Left cardiac atrium (tissue), 4 donors: ENCODE data around the gene TPCN2. TPM values are rescaled to one million over a fixed set of nuclear protein-coding genes. Genes with fewer than 3 reads are reported as not detected.

Experiments used
- ATAC-seq, 2 donors: fragments of 200-7000 bp; cut with Tn5 transposase; one replicate each; pipeline ENCODE4 v1.9.1; 2020; ENCODE audit warnings: mild to moderate bottlenecking in 2 of 2, moderate library complexity in 2 of 2
- DNase-seq: peaks from one replicate; pipeline ENCODE4 v3.0.0-alpha.2; 2020
- intact Hi-C, 2 donors: fragments of 100-400 bp; cut with DNase I; formaldehyde crosslinking; loops; one replicate each; pipeline versions ENCODE4 v1.14.1 to v1.15.1; 2022 to 2023
- total RNA-seq, 2 donors: library from RNA; stranded (reverse); fragmentation: NEBNext Ultra II Directional; extraction: Animal tissue kit (Norgen Biotek cat#: 25700); gene quantifications; one replicate each; pipeline ENCODE4 v1.2.1, GENCODE V29; 2021
- donor health status: DM: no; HTN: yes; CAD: no.
- donor health status: DM: no; HTN: yes; CAD: no; lungs with severe emphysema.
- donor health status: DM: yes; HTN: yes; CAD: no.
- donor health status: Dilated cardiomyopathy.

Gene TPCN2
- total RNA-seq, 2 donors from 2014 or later: 7.3 to 9.7 TPM

DNA sequence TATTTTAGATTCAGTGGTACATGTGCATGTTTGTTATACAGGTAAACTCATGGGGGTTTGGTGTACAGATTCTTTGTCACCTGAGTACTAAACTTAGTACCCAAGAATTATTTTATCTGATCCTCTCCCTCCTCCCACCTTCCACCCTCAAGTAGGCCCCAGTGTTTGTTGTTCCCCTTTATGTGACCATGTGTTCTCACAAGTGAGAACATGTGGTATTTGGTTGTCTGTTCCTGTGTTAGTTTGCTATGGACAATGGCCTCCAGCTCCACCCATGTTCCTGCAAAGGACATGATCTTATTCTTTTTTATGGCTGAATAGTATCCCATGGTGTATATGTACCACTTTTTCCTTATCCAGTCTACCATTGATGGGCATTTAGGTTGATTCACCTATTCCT is 113.8 kb downstream of the TPCN2 start:
- intact Hi-C loops: no loop called here

DNA sequence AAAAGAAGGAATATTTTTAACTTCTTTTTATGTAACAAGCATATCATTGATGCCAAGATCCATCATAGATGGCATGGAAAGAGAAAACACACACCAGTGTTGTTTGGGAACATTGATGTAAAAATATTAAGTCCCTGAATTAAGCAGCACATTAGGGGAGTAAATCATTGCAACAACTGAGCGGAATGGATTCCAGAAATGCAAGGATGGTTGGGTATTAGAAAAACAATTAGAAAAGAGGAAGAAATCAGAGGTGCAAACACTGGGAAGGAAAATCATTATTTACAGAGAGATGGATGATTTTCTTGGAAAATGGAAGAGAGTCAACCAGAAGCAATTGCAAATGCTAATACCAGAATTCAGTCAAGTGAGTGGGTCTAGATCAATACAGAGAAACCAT is 115.1 kb downstream of the TPCN2 start:
- ATAC-seq (no peak), DNase-seq (no peak)
- intact Hi-C loops: no loop called here

More for the DNA sequence above, 113.8 kb downstream of the TPCN2 start:
- DNase-seq (no peak), ATAC-seq (no peak)

DNA sequence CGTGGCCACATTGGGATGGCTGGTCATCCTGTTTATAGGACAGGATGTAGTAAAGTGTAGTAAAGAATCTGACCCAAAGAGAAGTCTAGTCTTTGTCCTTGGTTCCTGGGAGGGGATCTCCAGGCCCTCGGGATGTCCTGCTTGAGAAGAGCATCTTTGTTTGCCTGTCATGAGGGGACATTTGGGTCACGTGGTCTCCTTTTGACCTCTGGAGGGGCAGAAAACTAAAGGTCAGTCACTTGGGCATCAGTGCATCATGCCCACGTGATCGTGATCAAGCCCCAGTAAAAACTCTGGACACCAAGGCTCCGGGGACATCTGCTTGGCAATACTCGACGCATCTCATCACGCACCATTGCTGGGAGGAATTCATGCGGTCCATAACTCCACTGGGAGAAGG is 116.1 kb downstream of the TPCN2 start:
- no peak for ATAC-seq

DNA sequence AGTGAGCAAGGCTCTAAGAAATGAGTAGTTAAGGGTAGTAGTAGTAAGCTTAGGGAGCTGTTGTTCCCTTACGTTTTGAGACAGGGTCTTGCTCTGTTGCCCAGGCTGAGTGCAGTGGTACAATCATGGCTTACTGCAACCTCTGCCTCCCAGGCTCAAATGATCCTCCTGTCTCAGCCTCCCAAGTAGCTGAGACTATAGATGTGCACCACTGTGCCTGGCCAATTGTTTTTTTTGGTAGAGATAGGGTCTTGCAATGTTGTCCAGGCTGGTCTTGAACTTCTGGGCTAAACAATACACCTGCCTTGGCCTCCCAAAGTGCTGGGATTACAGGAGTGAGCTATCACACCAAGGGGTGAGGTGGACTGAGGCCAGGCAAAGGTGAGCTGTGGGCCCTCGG is 117.0 kb downstream of the TPCN2 start:
- DNase-seq (no peak), ATAC-seq (no peak)
- intact Hi-C loops: no loop called here

More for the DNA sequence above, 116.1 kb downstream of the TPCN2 start:
- DNase-seq: no peak
- intact Hi-C loops: no loop called here

DNA sequence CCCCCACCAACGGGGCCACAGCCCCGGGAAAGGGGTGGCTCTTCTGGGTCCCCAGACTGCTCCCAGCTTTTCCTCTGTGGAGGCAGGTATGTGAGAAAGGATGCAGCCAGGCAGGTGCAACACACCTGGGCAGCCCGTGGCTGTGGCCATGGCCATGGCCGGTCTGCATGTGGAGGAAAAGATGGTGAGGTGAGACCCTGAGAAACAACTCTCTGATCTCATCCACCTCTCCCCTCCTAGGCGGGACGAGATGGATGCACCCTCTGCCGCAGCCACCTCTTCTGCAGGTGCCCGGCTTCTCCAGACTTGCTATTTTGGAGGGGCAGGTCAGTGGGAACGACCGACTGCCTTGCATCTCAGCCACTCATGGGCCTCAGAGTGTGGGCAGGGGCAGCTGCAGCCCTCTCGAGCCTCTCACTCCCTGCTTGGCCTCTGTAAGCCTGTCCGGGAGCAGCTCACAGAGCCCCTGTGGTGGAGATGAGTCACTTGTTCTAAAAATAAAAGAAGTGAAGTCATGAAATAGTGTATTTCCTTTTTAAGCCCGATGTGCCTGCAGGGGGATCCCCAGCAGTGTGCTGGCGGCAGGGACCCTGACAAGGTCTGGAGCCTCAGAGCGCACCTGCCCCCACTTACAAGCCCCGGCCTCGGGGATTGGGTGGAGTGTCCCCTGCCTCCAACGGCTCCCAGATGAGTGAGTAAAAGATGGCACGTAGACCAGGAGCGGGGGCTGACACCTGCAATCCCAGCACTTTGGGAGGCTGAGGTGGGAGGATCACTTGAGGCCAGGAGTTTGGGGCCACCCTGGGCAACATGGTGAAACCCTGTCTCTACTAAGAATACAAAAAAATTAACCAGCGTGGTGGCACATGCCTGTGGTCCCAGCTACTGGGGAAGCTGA is 117.7 kb downstream of the TPCN2 start:
- intact Hi-C loops: no loop called here

DNA sequence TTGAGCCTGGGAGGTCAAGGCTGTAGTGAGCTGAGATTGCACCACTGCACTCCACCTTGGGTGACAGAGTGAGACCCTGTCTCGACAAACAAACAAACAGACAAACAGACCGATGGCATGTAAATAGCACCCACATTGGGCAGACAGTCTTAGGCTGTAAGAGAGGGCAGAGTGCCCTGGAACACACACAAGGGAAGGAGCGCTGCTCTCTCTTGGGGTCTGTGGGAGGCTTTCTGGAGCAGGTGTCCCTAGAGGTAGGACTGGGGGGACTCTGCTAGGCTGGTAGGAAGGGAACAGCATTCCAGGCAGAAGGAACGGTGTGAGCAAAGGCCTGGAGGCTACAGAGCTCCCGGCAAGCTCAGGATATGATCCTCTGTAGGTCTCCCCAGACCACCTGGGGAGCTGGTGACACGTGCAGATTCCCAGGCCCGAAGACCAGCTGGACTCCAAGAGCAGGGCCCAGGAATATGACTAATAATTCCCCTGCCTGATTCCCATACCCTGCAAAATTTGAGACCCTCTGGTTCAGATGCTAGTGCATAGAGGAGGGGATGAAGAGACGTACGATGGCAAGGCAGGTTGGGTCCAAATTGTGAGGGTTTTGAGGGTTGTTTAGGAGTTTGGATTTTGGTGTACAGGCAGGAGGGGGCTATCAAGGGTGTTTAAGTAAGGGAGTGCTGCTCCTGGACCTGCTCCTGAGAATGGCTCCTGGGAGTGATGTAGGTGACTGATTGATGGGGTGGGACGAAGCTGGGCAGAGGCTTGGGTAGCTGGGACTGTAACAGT is 118.6 kb downstream of the TPCN2 start:
- ATAC-seq (peak in 1 of 2 donors; percentile 4), DNase-seq (no peak)
- intact Hi-C loops: no loop called here

More for the DNA sequence above, 117.7 kb downstream of the TPCN2 start:
- DNase-seq (peak; percentile 58), ATAC-seq (peak; percentile 87 to 97)

DNA sequence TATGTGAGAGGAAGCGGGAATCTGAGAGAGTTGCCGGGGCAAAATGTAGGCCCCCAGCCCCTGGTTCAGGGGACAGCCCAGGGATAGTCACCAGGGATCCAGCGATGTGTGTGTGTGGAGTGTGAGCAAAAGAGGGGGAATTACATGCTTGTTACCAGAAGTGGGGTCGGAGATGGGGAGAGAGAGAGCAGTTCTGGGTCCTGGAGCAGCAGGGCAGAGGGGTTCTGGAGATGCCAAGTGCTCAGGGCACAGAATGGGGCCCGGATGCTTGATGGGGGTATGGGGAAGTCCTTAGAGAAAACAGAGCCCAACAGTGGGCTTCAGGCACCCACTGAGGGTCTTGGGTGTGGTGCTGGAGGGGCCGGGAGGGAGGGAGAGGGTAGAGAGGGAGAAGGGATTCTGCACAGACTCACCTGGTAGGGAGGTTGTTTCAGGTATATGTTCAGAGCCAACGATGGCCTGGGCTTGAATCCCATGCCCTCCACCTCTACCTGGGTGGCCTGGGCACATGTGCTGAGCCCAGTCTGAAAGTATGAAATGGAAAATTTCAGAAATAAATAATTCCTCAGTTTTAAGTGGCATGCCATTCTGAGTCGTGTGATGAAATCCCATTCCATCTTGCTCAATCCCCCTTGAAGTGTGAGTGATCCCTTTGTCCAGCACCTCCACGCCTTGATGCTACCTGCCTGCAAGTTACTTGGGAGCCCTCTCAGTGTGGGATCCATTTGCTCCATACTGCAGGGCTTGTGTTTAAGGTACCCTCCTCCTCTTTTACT is 119.4 kb downstream of the TPCN2 start:
- intact Hi-C loops: no loop called here
- ATAC-seq (no peak), DNase-seq (no peak)

DNA sequence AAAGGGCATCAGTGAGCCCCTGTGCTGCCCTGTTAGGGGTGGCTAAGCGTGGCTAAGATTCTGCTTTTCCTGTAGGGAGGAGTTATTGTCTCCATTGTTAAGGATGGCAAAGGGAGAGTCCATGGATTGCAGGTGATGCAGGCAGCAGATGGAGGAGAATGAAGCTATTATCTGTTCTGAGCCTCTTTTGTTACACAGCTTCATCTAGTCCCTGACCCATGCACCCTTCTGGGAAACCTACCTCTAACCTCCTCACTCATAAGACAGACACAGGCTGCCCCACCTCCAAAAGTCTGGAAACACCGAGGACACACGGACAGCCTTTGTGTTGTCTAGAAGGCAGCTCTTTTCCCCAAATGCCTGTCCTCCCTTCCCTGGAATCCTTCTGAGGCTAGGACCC is 120.7 kb downstream of the TPCN2 start:
- intact Hi-C loops: no loop called here
- ATAC-seq (no peak), DNase-seq (no peak)

DNA sequence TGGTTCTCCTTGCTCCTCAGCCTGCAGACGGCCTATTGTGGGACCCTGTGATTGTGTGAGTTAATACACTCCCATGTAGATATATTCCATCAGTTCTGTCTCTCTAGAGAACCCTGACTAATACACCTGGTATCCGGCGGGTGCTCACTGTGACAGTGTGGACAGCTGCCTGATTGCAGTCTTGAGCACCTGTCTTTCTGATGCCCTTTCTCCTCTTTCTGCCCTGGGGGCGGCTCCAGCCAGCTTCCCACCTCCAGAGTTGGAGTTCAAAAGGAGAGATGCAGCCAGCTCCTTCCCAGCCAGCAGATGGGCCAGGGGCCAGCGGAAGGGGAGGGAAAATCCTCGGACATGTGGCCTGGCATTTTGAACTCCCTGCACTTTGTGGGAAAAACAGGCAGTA is 122.0 kb downstream of the TPCN2 start:
- ATAC-seq (no peak), DNase-seq (no peak)
- intact Hi-C loops: no loop called here

DNA sequence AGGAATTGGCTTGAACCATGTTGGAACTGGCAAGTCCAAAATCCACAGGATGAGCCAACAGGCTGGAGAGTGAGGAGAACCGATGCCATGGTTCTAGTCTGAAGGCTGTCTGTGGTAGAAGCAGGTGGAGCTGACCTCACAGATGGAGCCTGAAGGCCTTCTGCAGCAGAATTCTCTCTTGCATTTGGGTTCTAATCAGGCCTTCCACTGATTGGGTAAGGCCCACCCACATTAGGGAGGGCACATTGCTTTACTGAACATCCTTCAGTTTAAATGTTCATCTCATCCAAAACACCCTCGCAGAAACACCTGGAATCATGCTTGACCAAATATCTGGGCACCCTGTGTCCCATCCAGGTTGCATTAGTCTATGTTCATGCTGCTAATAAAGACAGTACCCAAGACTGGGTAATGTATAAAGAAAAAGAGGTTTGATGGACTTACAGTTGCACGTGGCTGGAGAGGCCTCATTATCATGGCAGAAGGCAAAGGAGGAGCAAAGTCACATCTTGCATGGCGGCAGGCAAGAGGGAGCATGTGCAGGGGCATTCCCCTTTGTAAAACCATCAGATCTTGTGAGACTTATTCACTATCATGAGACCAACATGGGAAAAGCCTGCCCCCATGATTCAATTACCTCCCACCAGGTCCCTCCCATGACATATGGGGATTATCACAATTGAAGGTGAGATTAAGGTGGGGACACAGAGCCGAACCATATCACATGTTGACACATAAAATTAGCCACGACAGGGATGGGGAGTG is 122.9 kb downstream of the TPCN2 start:
- ATAC-seq (no peak), DNase-seq (no peak)
- intact Hi-C loops: no loop called here

DNA sequence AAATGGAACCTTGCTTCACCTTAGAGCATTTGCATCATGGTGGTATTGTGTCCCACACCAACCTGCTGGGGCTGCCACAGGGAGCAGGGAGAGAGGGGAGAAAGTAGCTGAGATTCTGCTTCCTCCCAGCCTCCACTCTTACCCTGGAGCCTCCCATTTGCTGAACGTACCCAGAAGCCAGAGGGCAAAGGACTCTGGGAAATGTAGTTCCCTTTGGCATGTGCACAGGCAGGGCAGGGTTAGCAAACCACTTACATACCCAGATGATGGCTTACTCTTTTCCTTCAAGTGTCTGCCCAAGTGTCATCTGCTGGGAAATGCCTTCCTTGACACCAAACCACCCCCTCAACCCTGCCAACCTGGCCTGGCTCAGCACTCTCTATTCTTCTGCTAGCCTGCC is 123.9 kb downstream of the TPCN2 start:
- DNase-seq: no peak
- ATAC-seq: no peak
- intact Hi-C loops: no loop called here

DNA sequence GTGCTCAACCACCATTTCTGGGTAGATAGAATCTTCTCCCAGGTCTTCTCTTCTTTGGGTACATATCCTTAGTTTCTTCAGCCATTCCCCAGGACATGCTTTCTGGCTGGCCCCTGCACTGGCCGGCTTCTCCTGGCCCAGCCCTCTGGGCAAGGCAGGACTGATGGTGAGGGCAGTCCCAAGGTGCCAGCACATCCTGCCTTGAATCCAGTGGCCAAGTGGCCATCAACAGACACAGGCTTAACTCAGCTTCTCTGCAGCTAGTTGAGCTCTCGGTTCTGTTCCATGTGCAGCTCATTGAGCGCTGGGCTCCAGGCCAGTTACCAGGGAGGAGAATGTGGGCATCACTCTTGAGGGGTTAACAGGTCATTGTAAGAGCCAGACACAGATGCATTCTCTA is 124.6 kb downstream of the TPCN2 start:
- ATAC-seq: no peak
- intact Hi-C loops: no loop called here
- no peak for DNase-seq

DNA sequence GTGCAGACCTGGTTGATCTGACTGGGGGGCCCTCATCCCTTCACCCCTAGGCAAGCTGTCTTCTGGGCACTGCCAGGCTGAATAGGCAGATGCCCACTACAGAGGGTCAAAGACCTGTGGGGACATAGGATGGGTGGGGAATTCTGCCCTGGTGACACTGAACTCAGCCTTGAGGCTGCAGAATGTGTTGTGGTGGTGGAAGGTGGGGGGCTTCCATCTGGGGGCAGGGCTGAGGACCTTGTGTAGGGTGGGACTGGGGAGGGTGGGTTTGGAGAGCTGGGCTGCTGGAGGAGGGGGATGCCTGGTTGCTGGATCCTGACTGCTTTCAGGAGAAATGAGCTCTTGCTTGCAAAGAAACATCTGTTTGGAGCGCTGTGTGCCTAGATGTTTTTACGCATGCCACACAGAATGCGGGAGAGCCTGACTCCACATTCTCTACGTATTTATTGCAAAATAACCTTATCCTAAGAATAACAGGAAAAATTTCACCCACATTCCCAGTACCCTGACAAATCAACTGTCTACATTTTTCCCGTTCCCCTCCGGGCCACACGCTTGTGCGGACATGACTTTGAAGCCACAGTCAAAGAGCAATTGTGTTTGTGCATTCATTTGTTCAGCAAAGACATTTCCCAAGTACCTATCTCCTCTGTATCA is 125.3 kb downstream of the TPCN2 start:
- no peak for ATAC-seq
- intact Hi-C loops: no loop called here
- DNase-seq: no peak

DNA sequence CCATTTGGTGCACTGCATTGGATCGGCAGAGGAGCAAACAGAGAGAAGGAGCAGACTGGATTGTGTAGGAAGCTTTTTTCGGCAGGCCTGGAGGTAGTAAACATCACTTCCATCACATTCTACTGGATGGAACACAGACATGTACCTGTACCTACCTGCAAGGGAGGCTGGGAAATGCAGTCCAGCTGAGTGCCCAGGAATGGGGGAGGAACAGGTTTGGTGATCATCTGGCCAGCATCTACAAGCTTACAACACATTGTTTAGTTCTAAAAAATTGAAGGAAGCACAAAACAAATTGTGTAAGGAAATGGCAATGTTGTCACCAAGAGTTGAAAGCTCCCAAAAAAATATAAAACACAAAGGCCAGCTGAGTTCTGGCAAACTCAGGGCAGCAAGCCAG is 126.1 kb downstream of the TPCN2 start:
- ATAC-seq (no peak), DNase-seq (no peak)
- intact Hi-C loops: no loop called here

DNA sequence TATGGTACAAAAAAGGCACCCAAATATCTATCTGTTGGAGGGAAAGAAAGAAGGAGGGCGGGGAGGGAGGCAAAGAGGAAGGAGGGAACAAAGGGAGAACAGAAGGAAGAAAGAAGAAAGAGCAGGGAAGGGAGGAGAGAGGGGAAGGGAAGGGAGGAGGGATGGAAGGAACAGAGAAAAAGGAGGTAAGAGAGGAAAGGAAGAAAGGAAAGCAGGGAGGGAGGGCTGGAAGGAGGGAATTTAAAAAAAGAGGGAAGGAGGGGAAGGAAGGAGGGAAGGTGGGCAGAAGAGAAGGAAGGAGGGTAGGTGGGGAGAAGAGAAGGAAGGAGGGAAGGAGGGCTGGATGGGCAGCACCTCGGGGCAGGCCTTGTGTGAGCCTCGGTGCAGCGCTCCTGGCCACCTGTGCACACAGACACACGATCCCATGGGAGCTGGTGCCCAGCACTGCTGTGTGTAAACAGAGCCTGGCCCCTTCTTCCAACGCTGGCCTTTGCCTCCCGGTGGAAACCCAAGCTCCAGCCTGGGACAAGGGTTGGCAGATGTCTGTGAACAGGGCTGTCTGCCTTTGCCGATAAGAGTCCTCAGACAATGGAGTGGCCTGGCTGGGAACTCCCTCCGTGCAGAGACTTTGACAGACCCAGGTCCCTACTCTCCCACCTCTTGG is 130.2 kb downstream of the TPCN2 start:
- DNase-seq (no peak), ATAC-seq (no peak)
- intact Hi-C loops: no loop called here

DNA sequence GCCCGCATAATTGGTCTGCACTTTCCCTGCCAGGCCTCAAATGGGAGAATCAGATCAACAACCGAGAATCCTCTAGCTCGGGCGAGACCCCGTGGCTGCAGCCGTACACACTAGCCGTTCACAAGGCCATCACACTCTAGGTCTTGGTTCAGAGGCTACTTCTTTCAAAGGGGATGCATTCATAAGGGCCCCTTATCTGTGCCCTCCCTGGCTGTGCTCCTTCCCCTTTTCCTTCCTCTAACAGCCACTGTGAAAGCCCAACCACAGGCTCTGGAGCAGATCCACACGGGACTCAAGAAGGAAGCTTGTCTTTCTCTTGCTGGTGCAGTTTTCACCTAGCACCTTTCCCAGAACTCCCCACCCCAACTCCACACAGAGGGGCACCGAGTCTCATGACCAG is 131.5 kb downstream of the TPCN2 start:
- ATAC-seq (no peak), DNase-seq (no peak)
- intact Hi-C loops: no loop called here

DNA sequence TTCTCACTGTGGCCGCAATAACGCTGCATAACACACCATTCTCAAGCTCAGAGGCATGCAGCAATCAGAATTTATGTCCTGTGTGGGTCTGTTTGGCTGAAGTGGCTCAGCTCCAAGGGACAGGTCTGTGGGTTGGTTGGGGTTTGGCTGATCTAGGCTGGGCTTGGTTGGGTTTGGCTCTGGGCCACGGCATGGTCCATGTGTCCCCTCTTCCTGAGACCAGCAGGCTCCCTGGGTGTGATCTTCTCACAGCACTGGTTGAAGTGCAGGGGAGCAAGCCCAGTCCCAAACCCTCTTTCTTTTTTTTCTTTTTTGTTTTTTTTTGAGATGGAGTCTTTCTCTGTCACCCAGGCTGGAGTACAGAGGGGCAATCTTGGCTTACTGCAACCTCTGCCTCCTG is 132.0 kb downstream of the TPCN2 start:
- ATAC-seq (no peak), DNase-seq (no peak)
- intact Hi-C loops: no loop called here

DNA sequence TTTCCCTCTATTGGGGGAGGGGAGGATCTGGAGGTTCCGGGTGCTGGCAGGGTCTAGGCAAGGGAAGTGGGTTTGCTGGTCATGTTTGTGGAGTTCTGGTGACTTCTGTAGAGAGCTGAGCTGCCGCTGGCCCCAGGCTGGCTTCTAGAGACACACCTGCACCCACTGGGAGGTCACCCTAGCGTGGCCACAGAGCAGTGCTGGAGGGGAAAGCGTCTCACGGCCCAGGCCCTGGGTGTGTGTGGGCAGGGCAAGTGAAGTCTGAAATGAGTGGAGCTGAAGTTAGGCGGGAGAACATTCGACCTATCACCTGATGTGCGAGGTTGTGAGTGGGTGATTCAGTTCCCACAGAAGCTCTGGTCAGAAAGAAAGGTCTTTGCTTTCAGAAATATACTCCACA is 134.9 kb downstream of the TPCN2 start:
- intact Hi-C loops: no loop called here
- DNase-seq: no peak
- ATAC-seq: no peak
